ENCODE results near the gene LARP6.

The LARP6 gene

GRCh38 chr15:70829371-70830166, 24.4 kb downstream of the LARP6 start:
- no peak for TF ChIP-seq CTCF (conservative IDR thresholded peaks at IDR 0.05; ENCODE audit: low read depth, low read length)
- no peak overlapping the region for H3K4me3 ChIP-seq (ENCODE audit: low read length)
- no peak for DNase-seq (ENCODE audit: low read depth)

DNA sequence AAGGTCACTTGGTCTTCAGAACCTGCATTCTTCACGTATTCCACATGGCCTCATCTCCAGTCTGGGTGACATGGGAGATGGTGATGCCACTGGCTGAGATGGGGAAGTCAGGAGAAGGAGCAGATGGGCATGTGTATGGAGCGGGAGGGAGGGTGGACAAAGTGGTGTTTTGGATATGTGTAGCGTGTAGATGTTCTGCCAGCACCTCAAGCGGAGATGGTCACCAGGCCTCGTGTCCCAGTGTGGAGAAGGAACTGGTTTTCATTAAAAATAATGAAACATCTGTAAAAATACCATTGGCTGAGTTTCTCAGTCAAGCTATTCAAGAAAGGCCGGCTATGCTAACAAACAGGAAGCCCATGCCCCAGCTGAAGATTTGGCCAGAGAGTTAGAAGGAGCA, 26.2 kb downstream of the LARP6 start:
- no peak for DNase-seq (ENCODE audit: low read depth)
- no peak overlapping the region for H3K4me3 ChIP-seq (ENCODE audit: low read length)
- TF ChIP-seq CTCF (conservative IDR thresholded peaks at IDR 0.05; ENCODE audit: low read depth, low read length): no peak

DNA sequence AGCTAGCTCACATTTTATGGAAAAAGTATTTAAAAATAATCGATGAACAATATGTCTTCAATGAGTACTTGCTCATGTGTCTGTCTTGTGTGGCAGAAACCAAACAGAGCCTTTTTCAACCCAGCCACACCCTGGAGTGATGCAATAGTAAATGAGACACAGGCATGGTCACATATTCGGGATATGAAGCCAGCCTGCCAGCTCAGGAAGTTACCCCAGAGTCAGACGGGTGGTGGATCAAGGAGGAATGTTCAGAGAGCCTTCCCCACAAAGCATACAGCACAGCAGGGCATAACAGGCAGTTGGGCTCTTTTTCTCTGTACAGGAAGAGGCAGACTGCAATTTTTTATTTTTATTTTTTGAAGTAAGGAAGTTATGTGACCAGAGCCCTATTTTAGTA, 27.3 kb downstream of the LARP6 start:
- H3K4me3 ChIP-seq (ENCODE audit: low read length): no peak overlapping the region
- DNase-seq (ENCODE audit: low read depth): no peak
- TF ChIP-seq CTCF (conservative IDR thresholded peaks at IDR 0.05; ENCODE audit: low read depth, low read length): no peak

- DNase-seq (ENCODE audit: low read depth): no peak
- H3K4me3 ChIP-seq (ENCODE audit: low read length): no peak overlapping the region
- TF ChIP-seq CTCF (conservative IDR thresholded peaks at IDR 0.05; ENCODE audit: low read depth, low read length): no peak
Observed at GRCh38 chr15:70825841-70826240, 28.1 kb downstream of the LARP6 start.

DNA sequence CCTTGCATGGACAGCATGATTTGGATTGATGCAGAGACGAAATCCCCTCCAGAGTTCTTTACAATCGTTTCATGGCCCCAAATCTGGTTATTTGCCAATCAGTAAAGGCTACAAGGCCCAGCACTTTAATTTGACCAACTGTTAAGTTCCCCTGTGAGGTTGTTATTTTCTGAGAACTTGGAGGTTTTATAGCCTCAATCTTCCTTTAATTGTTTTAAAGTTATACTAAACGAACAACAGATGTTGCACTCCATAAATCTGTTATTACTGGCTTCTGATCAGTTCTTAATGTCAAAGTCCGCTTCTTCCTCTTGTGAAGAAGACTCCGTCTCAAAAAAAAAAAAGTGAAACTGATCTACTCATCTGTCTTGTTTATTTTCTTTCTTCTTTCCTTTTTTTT, 30.8 kb downstream of the LARP6 start:
- no peak for DNase-seq (ENCODE audit: low read depth)
- no peak for TF ChIP-seq CTCF (conservative IDR thresholded peaks at IDR 0.05; ENCODE audit: low read depth, low read length)
- H3K4me3 ChIP-seq (ENCODE audit: low read length): no peak overlapping the region

DNA sequence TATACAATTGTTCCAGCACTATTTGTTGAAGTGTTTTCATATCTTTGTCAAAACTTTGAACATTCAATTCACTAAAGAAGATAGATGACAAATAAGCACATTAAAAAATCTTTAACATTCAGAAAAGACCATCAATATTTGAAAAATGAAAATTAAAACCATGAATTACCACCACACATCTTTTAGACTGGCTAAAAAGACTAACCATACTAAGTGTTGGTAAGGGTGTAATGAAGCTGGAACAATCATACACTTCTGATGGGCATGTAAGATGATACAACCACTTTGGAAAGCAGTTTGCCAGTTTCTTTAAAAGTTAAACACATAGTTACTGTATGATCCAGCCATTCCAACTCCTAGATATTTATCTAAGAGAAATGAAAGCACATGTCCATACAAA, 33.7 kb downstream of the LARP6 start:
- H3K4me3 ChIP-seq (ENCODE audit: low read length): no peak overlapping the region
- TF ChIP-seq CTCF (conservative IDR thresholded peaks at IDR 0.05; ENCODE audit: low read depth, low read length): no peak
- DNase-seq (ENCODE audit: low read depth): no peak

DNA sequence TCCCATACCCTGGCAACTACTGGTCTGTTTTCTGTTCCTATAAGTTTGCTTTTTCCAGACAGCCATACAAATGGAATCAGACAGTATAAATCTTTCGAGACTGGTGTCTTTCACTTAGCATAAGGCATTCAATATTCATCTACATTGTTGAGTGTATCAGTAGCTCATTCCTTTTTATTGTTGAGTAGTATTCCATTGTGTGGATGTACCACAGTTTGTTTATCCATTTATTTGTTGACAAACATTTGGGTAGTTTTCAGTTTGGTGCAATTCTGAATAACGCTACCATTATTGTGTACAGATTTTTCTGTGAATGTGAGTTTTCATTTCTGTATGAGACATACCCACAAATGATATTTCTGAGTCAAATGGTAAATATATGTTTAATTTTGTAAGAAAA, 35.4 kb downstream of the LARP6 start:
- DNase-seq (ENCODE audit: low read depth): no peak
- no peak overlapping the region for H3K4me3 ChIP-seq (ENCODE audit: low read length)
- no peak for TF ChIP-seq CTCF (conservative IDR thresholded peaks at IDR 0.05; ENCODE audit: low read depth, low read length)
